Measurements from ENCODE around the gene GFAP.

DNA sequence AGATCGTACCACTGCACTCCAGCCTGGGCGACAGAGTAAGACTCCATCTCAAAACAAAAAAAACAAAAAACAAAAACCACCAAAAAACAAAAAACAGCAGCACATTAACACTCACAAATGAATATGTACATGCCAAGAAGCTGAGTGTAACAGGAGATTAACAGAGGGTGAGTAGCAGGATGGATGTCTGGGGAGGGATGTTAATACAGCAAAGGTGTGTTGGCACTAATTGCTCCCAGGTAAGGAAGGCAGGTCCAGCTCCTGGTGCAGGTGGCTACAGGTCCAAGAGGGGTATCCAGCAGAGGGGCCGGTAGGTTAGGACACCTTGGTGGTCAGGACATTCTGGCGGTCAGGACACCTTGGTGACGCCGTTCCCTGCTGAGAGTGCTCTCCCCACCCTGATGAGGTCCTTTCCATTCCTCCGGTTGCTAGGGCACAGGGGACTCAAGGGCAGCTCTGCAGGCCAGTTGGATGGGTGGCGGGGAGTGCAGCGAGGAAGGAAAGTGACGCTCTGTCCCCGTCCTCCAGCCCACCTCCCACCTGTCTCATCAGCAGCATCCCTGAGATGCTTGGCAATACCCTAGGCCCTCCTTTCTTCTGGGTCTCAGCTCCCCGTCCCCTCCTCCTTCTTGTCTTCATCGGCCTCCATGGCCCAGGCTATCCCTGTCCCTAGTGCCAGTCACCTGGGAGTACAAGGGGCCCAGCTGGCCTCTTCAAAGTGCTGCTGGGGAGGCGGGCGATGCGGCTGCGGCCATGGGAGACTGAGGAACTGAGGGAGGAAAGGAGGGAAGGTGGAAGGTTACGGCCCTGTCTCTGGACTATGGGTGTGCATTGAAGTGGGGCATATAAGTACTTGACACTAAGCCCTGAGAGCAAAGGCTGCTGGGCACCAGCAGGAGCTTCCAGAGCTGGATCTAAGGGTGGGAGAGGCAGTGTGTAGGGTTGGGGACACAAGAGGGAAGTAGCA is 10.7 kb upstream of the GFAP start:
- TF ChIP-seq, protein P1, sequence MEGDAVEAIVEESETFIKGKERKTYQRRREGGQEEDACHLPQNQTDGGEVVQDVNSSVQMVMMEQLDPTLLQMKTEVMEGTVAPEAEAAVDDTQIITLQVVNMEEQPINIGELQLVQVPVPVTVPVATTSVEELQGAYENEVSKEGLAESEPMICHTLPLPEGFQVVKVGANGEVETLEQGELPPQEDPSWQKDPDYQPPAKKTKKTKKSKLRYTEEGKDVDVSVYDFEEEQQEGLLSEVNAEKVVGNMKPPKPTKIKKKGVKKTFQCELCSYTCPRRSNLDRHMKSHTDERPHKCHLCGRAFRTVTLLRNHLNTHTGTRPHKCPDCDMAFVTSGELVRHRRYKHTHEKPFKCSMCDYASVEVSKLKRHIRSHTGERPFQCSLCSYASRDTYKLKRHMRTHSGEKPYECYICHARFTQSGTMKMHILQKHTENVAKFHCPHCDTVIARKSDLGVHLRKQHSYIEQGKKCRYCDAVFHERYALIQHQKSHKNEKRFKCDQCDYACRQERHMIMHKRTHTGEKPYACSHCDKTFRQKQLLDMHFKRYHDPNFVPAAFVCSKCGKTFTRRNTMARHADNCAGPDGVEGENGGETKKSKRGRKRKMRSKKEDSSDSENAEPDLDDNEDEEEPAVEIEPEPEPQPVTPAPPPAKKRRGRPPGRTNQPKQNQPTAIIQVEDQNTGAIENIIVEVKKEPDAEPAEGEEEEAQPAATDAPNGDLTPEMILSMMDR (conservative IDR thresholded peaks at IDR 0.05; ENCODE audit: low read depth, low read length), result no peak
- no peak for TF ChIP-seq EZH2 (IDR thresholded peaks at IDR 0.05; ENCODE audit: borderline replicate concordance, low read depth, low read length, poor library complexity, severe bottlenecking)
